NAMALWA (cell line): ENCODE data around the gene IPO5.
"Not testable (repeated sequence)": the region's sequence is repeated elsewhere in the genome, so short reads cannot be mapped to it uniquely, and the experiment has no call there.

Experiments
- DNase-seq: peaks from one replicate; pipeline ENCODE4 v3.0.0-alpha.2; 2015; ENCODE audit warnings: low spot score

Gene IPO5

GRCh38 chr13:98014766-98015165 is 61.3 kb downstream of the IPO5 start:
- DNase-seq: no peak

- no peak for DNase-seq
Observed at GRCh38 chr13:98018293-98018692, 64.8 kb downstream of the IPO5 start.

DNA sequence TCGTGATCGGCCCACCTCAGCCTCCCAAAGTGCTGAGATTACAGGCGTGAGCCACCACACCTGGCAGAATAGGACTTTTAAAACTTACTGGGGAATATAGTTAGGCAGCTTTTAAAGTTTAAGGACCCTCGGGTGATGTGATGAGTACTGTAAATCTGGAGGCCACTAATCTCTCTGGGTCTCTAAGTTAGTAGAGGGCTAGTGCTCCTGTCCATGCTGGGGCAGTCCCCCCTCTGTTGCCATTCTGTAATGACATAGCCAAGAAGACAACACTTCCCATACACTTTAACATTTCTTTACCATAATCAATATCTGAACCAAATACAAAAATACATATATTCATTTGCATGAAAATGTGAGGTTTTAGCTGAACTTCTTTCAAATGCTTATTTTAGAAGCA is 65.7 kb downstream of the IPO5 start:
- DNase-seq: no peak

DNA sequence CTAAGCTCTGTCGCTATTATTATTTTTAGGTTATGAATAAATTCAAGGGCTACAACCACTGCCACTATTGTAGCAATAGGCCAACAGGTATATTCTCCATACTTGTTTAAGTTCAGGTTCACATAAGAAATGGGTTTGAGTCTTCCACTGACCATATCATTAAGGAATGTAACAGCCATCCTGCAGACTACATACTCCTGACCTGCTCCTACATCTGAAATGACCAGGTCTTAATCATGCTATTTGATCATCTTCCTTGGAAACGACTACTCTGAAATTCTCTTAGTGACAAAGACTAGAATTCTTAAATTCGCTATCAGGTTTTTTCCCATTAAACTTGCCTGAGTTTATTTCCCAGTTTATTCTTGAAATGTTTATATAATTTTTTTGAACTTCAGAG is 66.8 kb downstream of the IPO5 start:
- DNase-seq: no peak

DNA sequence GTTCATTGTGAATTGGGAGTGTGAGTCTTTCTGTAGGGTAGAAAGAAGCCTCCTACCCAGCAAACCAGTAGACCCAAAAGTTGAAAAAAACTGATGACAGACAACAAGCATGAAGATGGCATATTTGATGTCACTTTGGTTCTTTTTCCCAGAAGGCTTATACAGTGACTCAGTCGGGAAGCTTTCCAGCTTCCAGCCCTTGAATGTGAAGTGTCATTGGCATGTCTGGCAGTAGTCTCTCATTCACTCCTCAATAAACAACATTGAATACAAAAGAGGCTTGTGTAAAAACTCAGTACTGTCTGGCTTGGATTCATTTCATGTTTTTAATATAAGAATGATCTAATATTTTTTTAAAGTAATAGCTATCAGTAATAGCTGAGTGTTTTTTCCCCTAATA is 68.7 kb downstream of the IPO5 start:
- DNase-seq: no peak

- no peak for DNase-seq
Observed at GRCh38 chr13:98025480-98026025, 72.1 kb downstream of the IPO5 start.

- DNase-seq: no peak
Observed at GRCh38 chr13:98026457-98026857, 73.0 kb downstream of the IPO5 start.

GRCh38 chr13:98032168-98032567 is 78.7 kb downstream of the IPO5 start:
- no peak for DNase-seq

GRCh38 chr13:98033277-98034247 is 80.1 kb downstream of the IPO5 start:
- peak; percentile 62 for DNase-seq

GRCh38 chr13:98035373-98035772 is 81.9 kb downstream of the IPO5 start:
- DNase-seq: no peak

DNA sequence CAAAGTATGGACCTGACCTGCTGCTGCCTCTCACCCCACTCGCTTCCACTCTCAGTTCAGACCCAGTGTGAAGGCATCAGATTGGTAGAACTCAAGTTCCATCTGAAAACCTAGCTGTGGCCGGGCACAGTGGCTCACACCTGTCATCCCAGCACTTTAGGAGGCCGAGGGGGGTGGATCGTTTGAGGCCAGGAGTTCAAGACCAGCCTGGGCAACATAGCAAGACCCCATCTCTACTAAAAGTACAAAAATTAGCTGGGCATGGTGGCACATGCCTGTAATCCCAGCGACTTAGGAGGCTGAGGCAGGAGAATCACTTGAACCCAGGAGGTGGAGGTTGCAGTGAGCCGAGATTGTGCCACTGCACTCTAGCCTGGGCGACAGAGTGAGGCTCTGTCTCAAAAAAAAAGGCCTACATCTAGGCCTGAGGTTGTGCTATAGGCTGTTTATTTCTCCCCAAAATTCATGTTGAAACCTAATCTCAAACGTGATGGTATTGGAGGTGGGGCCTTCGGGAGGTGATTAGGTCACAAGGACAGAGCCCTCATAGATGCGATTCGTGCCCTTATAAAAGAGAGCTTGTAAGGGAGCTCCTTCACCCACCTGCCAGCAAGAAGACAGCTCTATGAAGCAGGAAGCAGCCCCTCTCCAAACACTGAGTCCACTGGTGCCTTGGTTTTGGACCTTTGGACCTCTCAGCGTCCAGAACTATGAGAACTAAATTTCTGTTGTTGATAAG is 83.3 kb downstream of the IPO5 start:
- not testable (repeated sequence) for DNase-seq

DNA sequence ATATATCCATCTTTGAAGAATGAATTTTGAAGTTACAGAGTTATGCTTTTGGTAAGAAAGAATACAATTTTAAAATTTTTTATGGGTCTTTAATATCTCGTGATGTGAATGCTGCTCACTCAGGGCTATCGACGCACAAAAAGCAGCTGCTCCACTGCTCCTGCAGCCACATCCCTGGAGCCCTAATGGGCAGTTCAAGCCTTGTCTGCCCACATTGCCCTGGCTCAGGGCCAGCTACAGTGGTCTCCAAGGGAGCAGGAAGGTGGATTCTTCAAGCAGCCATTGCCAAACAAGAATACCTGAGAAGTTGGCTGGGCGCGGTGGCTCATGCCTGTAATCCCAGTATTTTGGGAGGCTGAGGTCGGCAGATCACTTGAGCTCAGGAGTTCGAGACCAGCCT is 85.8 kb downstream of the IPO5 start:
- DNase-seq: no peak

GRCh38 chr13:98039964-98040363 is 86.5 kb downstream of the IPO5 start:
- DNase-seq: no peak

DNA sequence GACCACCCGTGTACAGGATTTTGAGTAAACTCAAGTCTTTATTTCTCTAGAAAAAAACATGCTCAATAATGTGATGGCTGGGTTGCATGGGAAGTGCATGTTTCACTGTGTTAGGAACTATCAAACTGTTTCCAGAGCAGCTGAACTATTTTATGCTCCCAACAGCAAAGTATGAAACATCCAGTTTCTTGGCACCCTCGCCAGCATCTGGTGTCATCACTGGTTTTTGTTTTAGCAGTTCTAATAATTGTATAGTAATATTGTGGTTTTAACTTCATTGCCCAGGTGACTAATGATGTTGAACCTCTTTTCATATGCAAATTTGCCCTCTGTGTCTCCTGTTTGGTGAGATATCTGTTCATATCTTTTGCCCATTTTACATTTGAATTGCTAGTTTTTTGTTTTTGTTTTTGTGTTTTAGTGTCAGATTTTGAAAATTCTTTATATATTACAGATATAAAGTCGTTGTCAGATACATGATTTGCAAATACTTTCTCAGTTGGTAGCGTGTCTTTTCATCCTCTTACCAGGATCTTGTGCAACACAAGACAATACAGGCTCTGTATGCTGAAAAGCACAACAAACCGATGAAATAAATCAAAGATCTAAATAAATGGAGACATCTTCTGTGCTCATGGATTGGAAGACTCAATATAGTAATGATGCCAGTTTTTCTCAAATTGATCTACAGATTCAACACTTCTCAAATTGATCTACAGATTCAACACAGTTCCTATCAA is 87.8 kb downstream of the IPO5 start:
- DNase-seq: no peak

- DNase-seq: no peak
Observed at GRCh38 chr13:98044301-98044700, 90.8 kb downstream of the IPO5 start.

DNA sequence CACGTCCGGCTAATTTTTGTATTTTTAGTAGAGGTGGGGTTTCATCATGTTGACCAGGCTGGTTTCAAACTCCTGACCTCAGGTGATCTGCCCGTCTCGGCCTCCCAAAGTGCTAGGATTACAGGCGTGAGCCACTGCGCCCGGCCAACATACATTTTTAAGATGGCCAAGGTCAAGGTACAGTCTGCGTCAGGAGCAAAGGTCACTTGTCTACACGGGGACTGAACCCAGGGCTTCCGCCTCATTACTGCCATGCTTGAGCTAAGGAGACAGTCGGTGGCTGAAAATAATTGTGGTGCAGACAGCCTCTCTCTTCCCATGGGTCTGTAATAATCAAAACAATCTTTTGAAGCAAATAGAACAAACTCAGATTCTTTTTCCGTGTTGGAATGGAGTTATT is 94.3 kb downstream of the IPO5 start:
- not testable (repeated sequence) for DNase-seq

DNA sequence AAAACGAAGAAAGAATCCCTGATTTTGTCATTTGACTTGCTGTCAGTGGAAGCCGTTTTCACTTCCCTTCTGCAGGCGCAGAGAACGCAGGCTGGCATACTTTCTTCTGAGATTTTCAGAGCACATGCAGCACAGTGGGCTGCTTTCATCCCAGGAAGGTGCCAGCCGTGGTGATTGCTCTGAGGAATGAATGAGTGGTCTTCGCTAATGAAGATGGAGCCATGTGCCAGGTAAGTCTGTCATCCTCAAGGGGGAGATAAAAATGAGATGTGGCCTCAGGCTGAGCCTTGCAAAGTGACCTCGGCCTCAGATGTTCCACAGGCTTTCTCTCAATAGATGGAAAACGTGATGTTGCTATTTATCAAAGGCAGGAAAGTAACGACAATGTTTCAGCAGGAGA is 94.8 kb downstream of the IPO5 start:
- DNase-seq: no peak

- DNase-seq: no peak
Observed at GRCh38 chr13:98050041-98050466, 96.6 kb downstream of the IPO5 start.

GRCh38 chr13:98052412-98052811 is 98.9 kb downstream of the IPO5 start:
- no peak for DNase-seq

DNA sequence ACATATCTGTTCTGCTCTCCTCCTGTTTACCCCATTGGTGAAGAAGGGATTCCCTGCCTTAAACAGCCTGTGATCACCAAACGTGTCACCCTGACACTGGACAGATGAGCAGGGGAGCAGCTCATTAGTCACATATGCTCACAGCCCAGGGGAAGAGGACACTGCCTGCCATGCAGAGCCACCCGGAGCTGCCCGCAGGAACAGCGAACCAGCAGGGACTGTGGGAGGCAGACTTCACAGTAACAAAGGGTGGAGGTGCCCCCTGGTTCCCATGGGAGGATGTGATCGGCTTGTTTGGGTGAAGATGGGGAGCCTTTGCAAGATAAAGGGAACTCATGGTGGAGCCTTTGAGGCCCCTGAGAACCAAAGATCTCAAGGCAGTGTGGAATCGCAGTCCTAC is 100.8 kb downstream of the IPO5 start:
- no peak for DNase-seq

DNA sequence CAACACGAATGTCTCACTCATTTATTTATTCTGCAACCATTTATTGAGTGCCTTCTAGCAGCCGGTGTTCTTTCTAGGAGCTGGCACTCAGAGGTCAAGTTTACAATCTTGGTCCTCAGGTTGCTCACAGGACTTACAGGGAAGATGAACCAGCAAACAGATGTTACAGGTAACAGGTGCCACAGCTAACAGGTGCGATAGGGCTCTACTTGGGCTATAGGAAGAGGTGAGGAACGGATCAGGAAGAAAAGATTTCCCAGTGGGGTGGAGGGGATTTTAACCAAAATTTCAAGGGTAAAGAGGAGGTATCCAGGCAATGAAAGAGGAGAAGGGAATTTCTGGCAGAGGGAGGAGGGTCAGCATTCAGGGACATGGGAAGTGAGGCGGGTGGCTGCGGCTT is 102.1 kb downstream of the IPO5 start:
- no peak for DNase-seq

DNA sequence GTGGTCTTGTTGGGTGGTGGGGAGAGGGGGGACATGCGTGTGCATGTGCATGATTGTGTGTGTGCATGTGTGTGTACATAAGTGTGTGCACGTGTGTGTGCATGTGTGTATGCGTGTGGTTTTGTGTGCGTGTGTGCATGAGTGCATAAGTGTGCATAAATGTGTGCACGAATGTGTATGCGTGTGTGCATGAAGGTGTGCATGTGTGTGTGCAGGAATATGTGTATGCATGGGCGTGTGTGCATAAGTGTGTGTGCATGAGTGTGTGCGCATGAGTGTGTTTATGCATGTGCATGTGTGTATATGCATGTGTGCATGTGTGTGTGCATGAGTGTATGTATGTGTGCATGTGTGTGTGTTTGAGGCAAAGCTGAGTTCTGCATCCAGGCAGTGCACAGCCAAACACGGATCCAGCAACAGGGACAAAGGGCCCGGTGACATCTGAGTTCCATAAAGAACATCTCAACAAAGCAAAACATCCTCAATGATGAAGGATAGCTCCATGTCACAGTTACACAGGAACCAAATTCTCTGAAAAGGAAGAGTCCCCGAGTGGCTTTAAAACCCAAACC is 103.5 kb downstream of the IPO5 start:
- DNase-seq: no peak
